ENCODE data around the gene HOXD13. TPM values are rescaled to one million over a fixed set of nuclear protein-coding genes. Genes with fewer than 3 reads are reported as not detected.

HOXD13 gene
- under 1 TPM; 0.10 to 0.41 (median 0.22) TPM for polyA plus RNA-seq (ENCODE audit: insufficient read length in 4 of 4)

- DNase-seq (ENCODE audit: low read depth in 4 of 4, low spot score in 3 of 4): no peak
Observed at GRCh38 chr2:176092270-176093144, at the start of gene HOXD13. Gene HOXD13, plus strand, starts transcription at chr2:176092721. Its CDS starts 170 bp downstream, at chr2:176092891.

GRCh38 chr2:176056406-176056805, 36.1 kb upstream of the HOXD13 start:
- DNase-seq (ENCODE audit: low read depth in 4 of 4, low spot score in 3 of 4): no peak

- no peak for DNase-seq (ENCODE audit: low read depth in 4 of 4, low spot score in 3 of 4)
Observed at GRCh38 chr2:176063958-176064357, 28.6 kb upstream of the HOXD13 start.

DNA sequence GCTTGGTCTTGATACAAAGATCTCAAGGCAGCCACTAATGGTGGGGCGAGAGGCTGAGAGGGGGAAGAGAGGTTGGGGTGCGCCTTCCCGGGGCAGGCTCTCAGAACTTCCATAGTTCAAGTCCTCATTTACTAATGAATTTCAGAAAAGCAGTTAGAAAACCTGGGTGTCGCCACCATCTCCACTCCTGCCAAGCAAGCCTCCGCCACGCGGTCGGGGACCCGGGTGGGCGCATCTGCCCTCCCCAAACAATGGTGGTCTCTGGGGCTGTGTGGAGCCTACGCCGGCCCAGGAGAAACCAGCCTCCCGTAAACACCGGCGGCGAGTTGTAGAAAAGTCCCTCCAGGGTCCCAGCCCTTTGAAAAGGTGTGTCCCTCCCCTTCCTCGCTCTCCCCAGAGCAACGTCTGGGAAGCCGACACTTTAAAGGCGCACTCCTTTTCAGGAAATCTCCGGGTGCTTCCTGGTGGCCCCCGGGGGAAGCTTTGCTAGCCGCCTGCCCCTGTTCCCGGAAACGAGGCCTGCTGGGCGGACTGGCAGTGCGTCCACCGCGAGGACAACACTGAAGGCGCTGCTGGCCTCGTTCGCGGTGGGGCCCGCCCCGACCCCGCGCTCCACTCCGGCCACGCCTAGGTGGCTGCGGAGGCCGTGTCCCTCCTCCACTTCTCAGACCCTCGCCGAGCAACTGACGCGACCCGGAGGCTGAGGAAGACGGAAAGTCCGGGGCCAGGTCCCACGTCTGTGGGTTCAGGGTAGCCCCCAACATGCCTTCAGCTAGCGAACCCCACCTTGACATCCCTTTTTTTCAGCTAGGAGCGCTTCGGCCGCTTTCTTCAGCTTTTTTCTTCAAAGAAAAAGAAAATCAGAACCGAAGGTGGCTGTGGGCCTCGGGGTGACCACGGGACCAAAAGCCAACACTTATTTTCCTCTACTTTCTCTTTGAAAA, 25.6 kb upstream of the HOXD13 start:
- no peak for DNase-seq (ENCODE audit: low read depth in 4 of 4, low spot score in 3 of 4)

GRCh38 chr2:176067589-176068418, 24.7 kb upstream of the HOXD13 start:
- DNase-seq (ENCODE audit: low read depth in 4 of 4, low spot score in 3 of 4): no peak

- no peak for DNase-seq (ENCODE audit: low read depth in 4 of 4, low spot score in 3 of 4)
Observed at GRCh38 chr2:176068419-176068832, 24.1 kb upstream of the HOXD13 start.

GRCh38 chr2:176071330-176072291, 20.9 kb upstream of the HOXD13 start:
- DNase-seq (ENCODE audit: low read depth in 4 of 4, low spot score in 3 of 4): no peak

GRCh38 chr2:176072292-176072669, 20.2 kb upstream of the HOXD13 start:
- no peak for DNase-seq (ENCODE audit: low read depth in 4 of 4, low spot score in 3 of 4)

GRCh38 chr2:176072951-176073904, 19.3 kb upstream of the HOXD13 start:
- DNase-seq (ENCODE audit: low read depth in 4 of 4, low spot score in 3 of 4): no peak

DNA sequence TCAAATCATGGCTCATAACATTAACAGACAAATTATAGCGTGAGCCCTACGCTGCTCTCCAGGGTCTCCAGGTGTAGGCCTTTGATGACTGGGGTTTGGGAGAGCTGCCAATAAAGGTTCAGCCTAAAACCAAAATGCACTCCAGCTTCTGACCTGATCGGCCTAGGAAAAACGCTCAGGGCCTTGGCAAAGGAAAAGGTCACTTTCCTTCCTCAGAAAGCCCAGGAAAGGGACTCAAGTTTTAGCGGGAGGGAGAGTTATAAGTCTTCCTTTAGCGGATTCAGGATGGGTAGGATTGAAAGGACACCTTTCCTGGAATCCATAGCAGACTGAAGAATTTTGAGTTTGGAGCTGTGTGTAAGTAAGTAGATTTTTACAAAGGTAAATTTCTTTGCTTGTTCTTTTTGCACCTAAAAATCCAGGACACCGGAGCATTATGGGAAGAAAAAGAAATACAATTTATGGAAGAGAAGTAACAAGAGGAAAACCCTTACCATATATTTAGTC, 17.5 kb upstream of the HOXD13 start:
- DNase-seq (ENCODE audit: low read depth in 4 of 4, low spot score in 3 of 4): no peak

DNA sequence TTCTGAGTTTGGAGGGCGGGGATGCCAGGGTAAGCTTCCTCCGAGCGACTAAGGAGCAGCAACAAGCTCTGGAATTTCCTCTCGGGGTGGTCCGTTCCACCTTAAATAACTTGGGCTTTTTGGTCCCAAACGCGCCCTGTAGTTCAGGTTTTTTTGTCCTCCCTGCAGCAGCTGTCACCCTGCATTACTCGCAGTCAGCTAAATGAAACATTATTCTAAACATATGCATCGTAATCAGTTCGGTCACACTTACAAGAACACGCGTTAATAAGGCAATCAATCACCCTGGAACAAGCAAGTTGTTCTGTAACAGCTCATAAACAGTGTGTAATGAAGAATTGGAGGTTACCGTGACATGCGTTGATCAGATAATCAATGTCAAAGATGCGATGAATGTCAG, 17.0 kb upstream of the HOXD13 start:
- no peak for DNase-seq (ENCODE audit: low read depth in 4 of 4, low spot score in 3 of 4)

DNA sequence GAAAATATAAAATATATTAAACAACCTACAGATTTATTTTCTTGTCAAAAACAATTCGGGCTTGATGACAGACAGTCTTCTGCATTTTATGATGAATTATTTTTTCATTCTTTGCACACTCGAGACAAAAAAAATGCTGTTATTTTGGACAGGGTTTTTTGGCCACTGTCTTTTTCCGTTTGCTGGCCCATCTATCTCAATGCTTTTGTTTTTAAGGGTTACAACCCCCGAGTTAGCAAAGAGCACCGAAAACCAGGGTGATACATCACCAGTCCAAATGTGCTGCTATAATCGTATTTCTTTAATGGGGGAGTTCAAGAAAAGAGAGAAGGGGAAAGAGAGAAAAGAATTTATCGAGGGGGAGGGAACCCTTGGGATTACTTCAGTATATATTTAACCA, 16.5 kb upstream of the HOXD13 start:
- no peak for DNase-seq (ENCODE audit: low read depth in 4 of 4, low spot score in 3 of 4)

GRCh38 chr2:176076796-176077195, 15.7 kb upstream of the HOXD13 start:
- no peak for DNase-seq (ENCODE audit: low read depth in 4 of 4, low spot score in 3 of 4)

GRCh38 chr2:176078541-176079284, 13.8 kb upstream of the HOXD13 start:
- no peak for DNase-seq (ENCODE audit: low read depth in 4 of 4, low spot score in 3 of 4)

GRCh38 chr2:176079285-176079830, 13.2 kb upstream of the HOXD13 start:
- DNase-seq (ENCODE audit: low read depth in 4 of 4, low spot score in 3 of 4): no peak

DNA sequence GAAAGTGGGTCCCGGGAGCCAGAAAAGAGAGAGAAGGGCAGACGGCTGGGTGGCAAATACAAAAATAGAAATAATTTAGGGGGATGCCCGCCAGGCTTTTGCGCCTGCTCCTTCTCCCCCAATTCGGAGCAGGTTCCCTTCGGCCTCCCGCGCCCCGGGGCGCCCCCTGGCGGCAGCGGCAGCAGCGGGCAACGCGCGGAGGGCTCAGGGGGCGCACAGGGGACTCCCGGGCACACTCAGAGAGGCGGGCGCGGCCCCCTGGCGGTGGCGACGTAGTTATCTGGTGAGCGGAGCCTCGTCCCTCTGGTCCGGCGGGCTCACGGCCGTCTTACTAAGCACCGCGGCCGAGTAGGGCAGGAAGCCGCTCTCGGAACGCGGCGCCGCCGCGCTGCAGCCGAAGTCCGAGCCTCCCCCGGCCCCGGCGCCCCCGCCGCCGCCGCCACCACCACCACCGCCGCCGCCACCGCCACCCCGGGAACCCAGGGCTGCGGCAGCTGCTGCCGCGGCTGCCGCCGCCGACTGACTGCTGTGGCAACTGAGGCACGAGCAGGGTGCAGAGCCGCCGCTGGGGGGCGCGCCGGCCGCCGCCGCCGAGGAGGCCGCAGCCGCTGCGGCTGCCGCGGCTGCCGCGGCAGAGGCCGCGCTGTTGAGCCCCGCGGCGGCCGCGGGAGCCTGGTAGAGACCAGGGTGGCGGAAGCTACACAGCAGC, 12.5 kb upstream of the HOXD13 start:
- no peak for DNase-seq (ENCODE audit: low read depth in 4 of 4, low spot score in 3 of 4)
